Measurements from ENCODE around the gene PPCDC.
"Not testable (repeated sequence)": the region's sequence is repeated elsewhere in the genome, so short reads cannot be mapped to it uniquely, and the experiment has no call there.

Gene PPCDC

GRCh38 chr15:75070674-75071073 lies 47.3 kb downstream of the PPCDC start:
- no peak for DNase-seq

- no peak for DNase-seq
Measured at GRCh38 chr15:75073197-75073596, 49.8 kb downstream of the PPCDC start.

DNA sequence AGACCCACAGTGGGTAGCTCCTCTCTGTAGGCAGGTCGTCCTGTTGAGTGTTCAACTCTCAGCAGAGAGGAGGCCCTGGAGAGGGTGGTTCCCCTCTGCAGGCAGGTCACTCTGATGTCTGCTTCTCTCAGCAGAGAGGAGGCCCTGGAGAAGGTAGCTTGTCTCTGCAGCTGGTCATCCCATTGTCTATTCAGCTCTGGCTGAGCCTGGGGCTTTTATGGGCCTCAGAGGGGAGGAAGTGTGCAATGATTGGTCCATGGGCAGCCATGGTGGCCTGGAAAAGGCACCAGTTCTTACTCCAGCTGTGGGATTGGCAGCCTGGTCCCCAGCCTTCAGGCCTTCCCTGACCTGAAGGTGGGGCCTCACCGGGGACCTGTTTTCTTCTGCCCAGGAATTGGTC lies 52.9 kb downstream of the PPCDC start:
- DNase-seq: no peak

DNA sequence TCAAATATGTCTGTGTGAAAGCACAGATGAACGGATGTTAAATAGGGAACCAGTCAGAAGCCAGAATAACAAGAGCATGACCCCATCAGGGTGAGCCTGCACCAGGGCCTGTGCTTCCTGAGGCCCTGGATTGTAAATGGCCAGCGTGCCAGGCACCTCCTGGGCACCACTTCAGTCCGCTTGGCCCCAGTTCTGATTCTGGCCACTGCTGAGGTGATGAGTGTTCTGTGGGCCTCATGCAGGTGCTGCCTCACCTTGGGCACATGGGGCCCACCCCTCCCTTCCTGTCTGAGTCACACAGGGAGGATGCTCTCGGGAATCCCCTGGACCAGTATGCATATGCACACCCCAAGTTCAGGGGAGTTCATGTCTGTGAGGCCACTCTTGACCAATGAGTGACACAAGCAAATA lies 54.2 kb downstream of the PPCDC start:
- not testable (repeated sequence) for DNase-seq

DNA sequence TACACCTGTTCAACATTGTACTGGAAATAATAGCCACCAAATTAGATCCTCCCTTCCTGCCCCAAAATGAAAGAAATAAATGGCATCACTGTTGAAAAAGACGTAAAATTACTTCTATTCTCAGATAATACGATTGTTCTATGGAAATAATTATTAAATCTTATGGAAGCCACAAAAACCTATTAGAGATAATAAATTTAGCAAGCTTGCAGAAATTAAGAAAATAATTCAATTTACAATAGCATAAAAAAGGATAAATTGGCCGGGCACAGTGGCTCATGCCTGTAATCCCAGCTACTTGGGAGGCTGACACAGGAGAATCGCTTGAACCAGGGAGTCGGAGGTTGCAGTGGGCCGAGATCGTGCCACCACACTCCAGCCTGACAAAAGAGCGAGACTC lies 57.8 kb downstream of the PPCDC start:
- DNase-seq: no peak

- DNase-seq: no peak
Measured at GRCh38 chr15:75082689-75083088, 59.3 kb downstream of the PPCDC start.

- DNase-seq: not testable (repeated sequence)
Measured at GRCh38 chr15:75085708-75086107, 62.3 kb downstream of the PPCDC start.

GRCh38 chr15:75089456-75090387 lies 66.3 kb downstream of the PPCDC start:
- no peak for DNase-seq

DNA sequence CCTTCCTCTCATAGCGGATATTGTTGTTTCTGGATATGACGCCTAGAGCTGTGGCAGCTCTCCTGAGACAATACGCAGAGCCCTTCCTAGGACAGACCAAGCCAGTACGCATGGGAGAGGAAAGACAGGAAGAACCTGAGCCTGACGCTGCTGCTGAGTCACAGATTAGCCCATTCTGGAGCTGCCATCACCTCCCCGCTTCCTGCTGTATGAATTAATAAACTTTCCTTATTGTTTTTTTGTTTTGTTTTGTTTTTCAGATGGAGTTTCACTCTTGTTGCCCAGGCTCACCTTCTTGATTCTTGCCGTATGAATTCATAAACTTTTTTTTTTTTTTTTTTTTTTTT lies 67.0 kb downstream of the PPCDC start:
- DNase-seq: no peak

DNA sequence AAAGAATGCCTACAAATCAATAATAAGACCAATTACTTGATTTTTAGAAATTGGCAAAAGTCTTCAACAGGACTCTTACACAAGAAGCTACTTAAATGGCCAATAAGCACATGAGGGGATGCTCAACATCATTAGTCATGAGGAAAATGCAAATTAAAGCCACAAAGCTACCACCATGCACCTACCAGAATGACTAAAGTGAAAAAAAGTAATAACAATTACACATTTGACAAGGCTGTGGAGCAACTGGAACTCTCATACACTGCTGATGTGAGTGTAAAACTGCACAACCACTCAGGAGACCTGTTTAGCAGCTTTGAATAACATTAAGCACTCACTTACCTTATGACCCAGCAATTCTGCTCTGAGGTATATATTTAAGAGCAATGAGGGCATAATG lies 68.4 kb downstream of the PPCDC start:
- DNase-seq: no peak

GRCh38 chr15:75094961-75095478 lies 71.6 kb downstream of the PPCDC start:
- DNase-seq: not testable (repeated sequence)

GRCh38 chr15:75095594-75095993 lies 72.2 kb downstream of the PPCDC start:
- no peak for DNase-seq

- no peak for DNase-seq
Measured at GRCh38 chr15:75097939-75098338, 74.5 kb downstream of the PPCDC start.

GRCh38 chr15:75098404-75098803 lies 75.0 kb downstream of the PPCDC start:
- DNase-seq: no peak

Measured in NCI-H1092 treated with DMSO at 0.1 percent for 48 hours (cell line).